Measurements from ENCODE around the gene NDUFS2.
"Not testable (repeated sequence)": the region's sequence is repeated elsewhere in the genome, so short reads cannot be mapped to it uniquely, and the experiment has no call there.

DNA sequence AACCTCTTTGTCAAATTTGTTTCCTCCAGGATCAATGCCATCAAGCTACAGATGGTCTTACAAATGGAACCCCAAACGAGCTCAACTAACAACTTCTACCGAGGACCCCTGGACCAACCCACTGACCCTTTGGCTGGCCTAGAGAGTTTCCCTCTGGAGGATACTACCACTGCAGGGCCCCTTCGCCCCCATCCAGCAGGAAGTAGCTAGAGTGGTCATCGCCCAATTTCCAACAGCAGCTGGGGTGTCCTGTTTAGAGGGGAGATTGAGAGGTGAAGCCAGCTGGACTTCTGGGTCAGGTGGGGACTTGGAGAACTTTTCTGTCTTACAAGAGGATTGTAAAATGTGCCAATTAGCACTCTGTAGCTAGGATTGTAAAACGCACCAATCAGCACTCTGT lies 54.9 kb downstream of the NDUFS2 start:
- TF ChIP-seq POLR2A, POLR2AphosphoS5 (IDR thresholded peaks at IDR 0.05): not testable (repeated sequence)
- TF ChIP-seq, protein P1, sequence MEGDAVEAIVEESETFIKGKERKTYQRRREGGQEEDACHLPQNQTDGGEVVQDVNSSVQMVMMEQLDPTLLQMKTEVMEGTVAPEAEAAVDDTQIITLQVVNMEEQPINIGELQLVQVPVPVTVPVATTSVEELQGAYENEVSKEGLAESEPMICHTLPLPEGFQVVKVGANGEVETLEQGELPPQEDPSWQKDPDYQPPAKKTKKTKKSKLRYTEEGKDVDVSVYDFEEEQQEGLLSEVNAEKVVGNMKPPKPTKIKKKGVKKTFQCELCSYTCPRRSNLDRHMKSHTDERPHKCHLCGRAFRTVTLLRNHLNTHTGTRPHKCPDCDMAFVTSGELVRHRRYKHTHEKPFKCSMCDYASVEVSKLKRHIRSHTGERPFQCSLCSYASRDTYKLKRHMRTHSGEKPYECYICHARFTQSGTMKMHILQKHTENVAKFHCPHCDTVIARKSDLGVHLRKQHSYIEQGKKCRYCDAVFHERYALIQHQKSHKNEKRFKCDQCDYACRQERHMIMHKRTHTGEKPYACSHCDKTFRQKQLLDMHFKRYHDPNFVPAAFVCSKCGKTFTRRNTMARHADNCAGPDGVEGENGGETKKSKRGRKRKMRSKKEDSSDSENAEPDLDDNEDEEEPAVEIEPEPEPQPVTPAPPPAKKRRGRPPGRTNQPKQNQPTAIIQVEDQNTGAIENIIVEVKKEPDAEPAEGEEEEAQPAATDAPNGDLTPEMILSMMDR (IDR thresholded peaks at IDR 0.05): not testable (repeated sequence)

All from breast epithelium (tissue), 3 donors.